Sigmoid colon (tissue), 4 donors: ENCODE data around the gene NOVA1.

Experiments
- CTCF ChIP-seq, 4 experiments: fragments of 450-650 bp in 3 of 4; fragments of 200-600 bp in 1 of 4; IDR thresholded peaks; one replicate each; pipeline ENCODE4 v1.5.1; 2016 to 2019; ENCODE audit warnings: antibody characterized with exemption in 4 of 4, mild to moderate bottlenecking in 3 of 4, moderate library complexity in 2 of 4
- POLR2A ChIP-seq, 2 donors: fragments of 450-650 bp; IDR thresholded peaks; one replicate each; pipeline ENCODE4 v1.6.1; 2016; ENCODE audit warnings: antibody characterized with exemption in 2 of 2, mild to moderate bottlenecking in 2 of 2, moderate library complexity in 2 of 2
- POLR2AphosphoS5 ChIP-seq, 4 donors: sonication (generic); formaldehyde crosslinking; IDR thresholded peaks; one replicate each; pipeline ENCODE4 v1.6.1; 2017; ENCODE audit warnings: antibody characterized with exemption in 4 of 4

DNA sequence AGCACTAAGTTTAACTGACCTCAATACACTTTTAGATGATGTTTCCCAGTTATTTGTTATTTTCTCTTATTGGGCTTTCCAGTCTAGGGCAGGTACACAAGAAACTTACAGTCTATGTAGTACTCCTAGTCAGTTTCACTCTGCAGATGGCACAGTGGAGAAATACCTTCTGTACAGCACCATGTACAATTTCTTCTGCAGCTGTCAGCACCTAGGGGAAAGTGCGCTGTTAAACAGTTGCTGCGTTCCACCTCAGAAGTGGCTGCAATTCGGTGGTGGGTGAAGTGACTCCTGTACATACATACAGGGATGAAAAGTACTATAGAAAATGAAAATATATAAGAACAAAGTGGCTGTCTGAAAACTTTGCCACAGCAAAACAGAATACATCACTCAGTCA, 48.3 kb downstream of the NOVA1 start:
- TF ChIP-seq CTCF (IDR thresholded peaks at IDR 0.05) (no peak), POLR2A (IDR thresholded peaks at IDR 0.05) (no peak), POLR2AphosphoS5 (IDR thresholded peaks at IDR 0.05) (no peak)
